HG02885 (cell line): Measurements from ENCODE around the gene PACSIN1.

ENCODE experiments used
- ATAC-seq: cut with Tn5 transposase; IDR thresholded peaks from one replicate; pipeline ENCODE4 v1.9.1; 2021; ENCODE audit warnings: mild to moderate bottlenecking; ENCODE audit not compliant: unreplicated experiment, poor library complexity

PACSIN1 gene

GRCh38 chr6:34537922-34538550, 72.2 kb downstream of the PACSIN1 start:
- ATAC-seq = no peak

DNA sequence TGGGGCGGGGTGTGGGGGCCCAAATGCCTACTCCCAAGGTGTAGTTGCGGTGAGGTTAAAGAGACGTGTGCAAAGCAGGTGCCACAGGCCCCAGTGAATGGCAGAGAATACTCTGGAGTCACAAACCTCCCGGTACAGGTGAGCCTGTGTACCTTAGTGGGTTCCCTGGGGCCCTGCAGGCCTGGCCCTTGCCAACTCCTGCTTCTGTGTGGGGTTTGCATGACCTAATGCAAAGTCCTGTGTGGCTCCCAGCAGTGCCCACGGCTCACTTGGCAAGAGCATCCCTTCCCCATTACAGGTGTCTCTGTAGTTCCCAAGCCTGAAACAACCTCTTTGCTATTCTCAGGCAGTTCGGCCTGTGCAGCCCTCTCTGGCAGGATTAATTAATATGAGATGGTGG, 72.7 kb downstream of the PACSIN1 start:
- no peak for ATAC-seq

DNA sequence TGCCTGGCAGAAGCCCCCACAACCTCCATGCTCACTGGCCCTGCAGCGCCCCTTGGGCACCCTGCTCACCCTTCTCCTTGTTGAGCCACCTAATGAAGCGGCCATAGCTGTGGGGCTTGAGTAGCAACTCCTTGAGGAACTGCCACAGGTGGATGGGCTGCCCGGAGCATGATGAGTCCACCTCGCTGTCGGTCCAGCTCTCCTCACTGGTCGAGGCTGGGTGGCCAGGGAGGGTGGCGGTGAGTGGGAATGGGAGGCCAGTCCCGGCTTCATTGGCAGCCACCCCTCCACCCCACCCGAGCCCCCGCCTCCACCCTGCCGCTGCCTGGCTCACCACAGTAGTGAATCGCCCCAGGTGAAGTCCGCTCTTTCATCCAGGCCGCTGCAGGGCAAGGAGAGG, 73.3 kb downstream of the PACSIN1 start:
- ATAC-seq = no peak

- no peak for ATAC-seq
These were observed 74.3 kb downstream of the PACSIN1 start for GRCh38 chr6:34540222-34540621.

GRCh38 chr6:34540841-34541240, 75.0 kb downstream of the PACSIN1 start:
- no peak for ATAC-seq

DNA sequence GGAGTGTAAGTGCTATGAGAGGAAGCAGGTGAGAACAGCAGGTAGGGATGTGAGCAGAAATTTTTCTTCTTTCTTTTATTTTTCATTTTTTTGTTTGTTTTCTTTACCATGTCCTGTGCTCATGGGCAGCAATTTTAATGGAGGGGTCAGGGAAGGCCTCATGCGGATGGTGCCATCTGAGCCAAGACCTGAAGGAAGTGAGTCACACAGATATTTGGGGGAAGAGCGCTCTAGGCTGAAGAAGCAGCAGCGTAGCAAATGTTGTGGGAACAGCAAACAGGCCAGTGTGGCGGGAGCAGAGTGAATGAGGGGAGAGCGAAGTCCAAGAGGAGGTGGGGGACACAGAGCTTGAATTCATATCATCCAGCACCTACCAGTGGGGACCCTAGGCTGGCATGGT, 77.5 kb downstream of the PACSIN1 start:
- no peak for ATAC-seq

GRCh38 chr6:34544052-34544604, 78.3 kb downstream of the PACSIN1 start:
- ATAC-seq = no peak

GRCh38 chr6:34544776-34545471, 79.0 kb downstream of the PACSIN1 start:
- ATAC-seq = no peak

DNA sequence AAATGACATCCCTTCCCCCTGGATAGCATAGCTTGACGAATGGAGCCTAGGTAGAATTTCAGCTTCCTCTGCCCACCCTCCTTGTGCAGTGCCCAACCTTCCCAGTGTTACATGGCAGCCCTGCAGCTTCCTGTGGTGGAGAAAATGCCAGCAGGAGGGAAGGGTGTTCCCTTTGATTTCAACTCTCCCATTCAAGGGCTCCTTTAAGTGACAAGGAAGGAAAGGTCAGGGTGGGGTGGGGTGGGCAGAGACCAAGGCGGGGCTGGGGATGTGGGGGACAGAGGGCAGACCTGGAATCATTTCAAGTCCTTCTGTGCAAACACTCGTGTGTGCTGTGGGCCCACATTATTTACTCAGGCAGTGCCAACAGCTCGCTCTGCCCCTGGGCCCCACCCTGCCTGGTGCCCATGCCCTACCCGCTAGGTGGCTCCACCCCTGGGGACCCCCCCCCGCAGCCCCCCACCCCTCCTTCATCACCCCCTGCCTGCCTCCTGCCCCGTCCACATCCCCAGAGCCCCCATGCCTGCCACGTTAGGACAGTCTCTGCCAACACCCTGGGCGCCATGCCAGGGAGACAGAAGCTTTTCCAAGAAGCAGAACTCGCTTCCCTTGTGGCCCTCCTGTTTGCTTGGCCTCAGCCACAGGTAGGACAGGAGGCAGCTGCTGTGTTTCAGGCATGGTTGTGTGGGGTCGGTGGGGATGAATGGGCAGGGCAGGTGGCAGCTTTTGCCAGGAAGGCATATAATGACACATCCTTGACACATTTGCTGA, 80.9 kb downstream of the PACSIN1 start:
- ATAC-seq = no peak

GRCh38 chr6:34547701-34548644, 82.1 kb downstream of the PACSIN1 start:
- ATAC-seq = no peak

DNA sequence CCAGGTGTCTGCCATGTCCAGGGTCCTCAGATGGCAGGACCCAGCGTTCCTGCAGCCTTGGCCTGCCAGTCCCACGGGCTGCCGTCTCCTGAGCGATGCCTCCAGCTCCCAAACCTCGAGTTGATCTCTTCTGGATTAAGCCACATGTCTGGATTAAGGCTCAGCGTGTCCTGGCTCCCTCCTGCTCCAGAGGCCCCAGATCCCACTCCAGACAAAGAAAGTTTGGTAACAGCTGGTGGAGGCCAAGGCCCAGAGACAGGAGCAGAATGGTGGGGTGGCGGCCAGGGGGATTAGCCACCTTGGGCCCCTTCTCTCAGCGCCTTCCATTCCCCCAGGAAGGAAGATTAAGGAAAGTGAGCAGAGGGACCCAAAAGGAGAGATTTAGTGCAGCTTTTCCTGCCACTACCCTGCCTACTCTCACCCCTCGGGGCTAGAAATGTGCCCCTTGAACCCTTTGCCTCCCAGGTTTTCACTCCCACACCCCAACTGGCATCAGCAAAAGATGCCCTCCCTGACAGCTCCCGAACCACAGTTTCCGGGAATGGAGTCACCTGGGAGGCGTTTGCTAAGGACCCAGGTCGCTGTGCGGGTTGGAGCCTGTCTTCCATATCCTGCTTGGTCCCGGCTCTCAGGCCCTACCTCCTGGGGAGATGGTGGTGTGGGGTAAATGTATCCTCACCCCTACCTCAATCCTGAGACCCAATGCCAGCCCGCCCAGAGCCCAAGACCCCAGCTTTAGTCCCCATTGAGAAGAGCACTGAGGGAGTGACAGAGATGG, 83.3 kb downstream of the PACSIN1 start:
- ATAC-seq = no peak

DNA sequence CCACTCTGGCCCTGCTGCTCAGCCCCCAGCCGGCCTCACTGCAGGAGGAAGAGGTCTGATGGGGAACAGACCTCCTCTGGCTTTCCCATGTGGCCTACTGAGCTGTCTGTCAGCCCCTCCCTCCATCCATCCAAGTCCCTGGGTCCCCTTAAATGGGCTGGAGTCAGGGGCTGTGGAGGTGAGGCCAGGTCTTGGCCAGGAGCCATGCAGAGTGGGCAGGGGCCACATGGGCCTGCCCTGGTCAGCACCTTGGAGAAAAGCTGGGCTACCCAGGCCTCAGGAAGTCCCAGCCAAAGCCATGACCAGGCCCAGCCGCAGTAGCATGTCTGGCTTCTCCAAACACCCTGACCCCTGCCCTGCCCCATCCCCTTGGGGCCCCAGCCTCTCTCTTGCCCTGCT, 83.9 kb downstream of the PACSIN1 start:
- ATAC-seq = no peak

GRCh38 chr6:34551720-34552119, 85.8 kb downstream of the PACSIN1 start:
- no peak for ATAC-seq

DNA sequence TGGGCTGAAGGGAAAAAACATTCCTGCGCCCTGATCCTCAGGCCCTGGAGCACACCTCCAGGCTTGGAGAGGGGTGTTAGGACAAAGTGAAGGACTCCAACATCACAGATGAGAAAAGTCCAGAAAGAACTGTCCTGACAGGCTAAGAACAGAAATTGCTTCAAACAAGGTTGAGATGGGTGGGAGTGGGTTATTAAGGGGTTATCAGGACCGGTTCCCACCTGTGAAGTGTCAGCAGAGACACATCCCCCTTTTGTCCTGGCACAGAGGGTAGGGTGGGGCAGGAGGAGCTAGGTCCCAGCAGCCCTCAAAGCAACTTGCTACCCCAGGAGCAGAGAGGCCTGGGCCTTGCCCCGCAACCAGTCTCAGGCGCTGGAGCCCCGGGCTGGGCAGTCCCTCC, 86.7 kb downstream of the PACSIN1 start:
- no peak for ATAC-seq

- no peak for ATAC-seq
These were observed 87.3 kb downstream of the PACSIN1 start for GRCh38 chr6:34553146-34553545.

GRCh38 chr6:34553750-34554149, 87.9 kb downstream of the PACSIN1 start:
- no peak for ATAC-seq

- ATAC-seq = no peak
These were observed 88.6 kb downstream of the PACSIN1 start for GRCh38 chr6:34554291-34555006.

GRCh38 chr6:34555007-34555322, 89.1 kb downstream of the PACSIN1 start:
- no peak for ATAC-seq

- ATAC-seq = no peak
These were observed 89.5 kb downstream of the PACSIN1 start for GRCh38 chr6:34555328-34555727.
